B cell (primary cell): ENCODE measurements around the gene HAGH. TPM values are rescaled to one million over a fixed set of nuclear protein-coding genes. Genes with fewer than 3 reads are reported as not detected.

Experiments used
- ATAC-seq: fragments of 200-7000 bp; cut with Tn5 transposase; one replicate; pipeline ENCODE4 v1.10.0; 2021; ENCODE audit warnings: low read depth, mild to moderate bottlenecking, moderate number of reproducible peaks, moderate library complexity
- CTCF ChIA-PET: fragments of 350-600 bp; sonication (Branson Sonifier 250); formaldehyde crosslinking; loops from one replicate; lab custom pipeline; 2021; ENCODE audit warnings: antibody characterized with exemption, inconsistent platforms; lab: Charles Lee
- POLR2A ChIA-PET: fragments of 350-600 bp; sonication (Branson Sonifier 250); formaldehyde crosslinking; loops from one replicate; lab custom pipeline; 2021; ENCODE audit warnings: antibody characterized with exemption; lab: Charles Lee
- DNase-seq: peaks from one replicate; pipeline ENCODE4 v3.0.0; 2013
- H2AFZ ChIP-seq: 2 replicates; pipeline ENCODE4 v1.6.1; 2012; ENCODE audit warnings: mild to moderate bottlenecking, low read depth, low read length; ENCODE audit not compliant: insufficient read depth, poor library complexity, severe bottlenecking
- H3K27ac ChIP-seq, 2 donors: 1 replicate in 1 of 2; 2 replicates in 1 of 2; pipeline ENCODE4 v1.5.1; 2012 to 2013; ENCODE audit warnings: low read length in 2 of 2, mild to moderate bottlenecking in 2 of 2, moderate library complexity in 1 of 2
- H3K27me3 ChIP-seq, 4 experiments: fragments of 200-600 bp in 1 of 4; sonication (generic) in 1 of 4; replicated peaks in 1 of 4; 1 replicate in 2 of 4; 2 replicates in 2 of 4; pipeline versions ENCODE4 v1.6.1 to v1.7.0; 2013 to 2016; ENCODE audit warnings: low read length in 3 of 4, mild to moderate bottlenecking in 2 of 4, mixed read lengths in 1 of 4, moderate library complexity in 1 of 4; ENCODE audit not compliant: insufficient read depth in 4 of 4, control insufficient read depth in 3 of 4; ENCODE audit errors: control extremely low read depth in 1 of 4
- H3K36me3 ChIP-seq, 2 experiments: replicated peaks in 1 of 2; 1 replicate in 1 of 2; 2 replicates in 1 of 2; pipeline versions ENCODE4 v1.6.1 to v1.7.1; 2013; ENCODE audit warnings: low read length in 1 of 2; ENCODE audit not compliant: insufficient read depth in 2 of 2, control insufficient read depth in 1 of 2; ENCODE audit errors: control extremely low read depth in 1 of 2, extremely low read depth in 1 of 2
- H3K4me1 ChIP-seq, 2 donors: fragments of 200-600 bp in 1 of 2; sonication (generic) in 1 of 2; 1 replicate in 1 of 2; 2 replicates in 1 of 2; pipeline versions ENCODE4 v1.5.1 to v1.6.1; 2013 to 2017; ENCODE audit warnings: low read length in 2 of 2; ENCODE audit not compliant: control insufficient read depth in 2 of 2, insufficient read depth in 2 of 2
- H3K4me2 ChIP-seq: replicated peaks from 2 replicates; pipeline ENCODE3; 2012; ENCODE audit warnings: mild to moderate bottlenecking, low read depth, low read length; ENCODE audit not compliant: poor library complexity, severe bottlenecking
- H3K4me3 ChIP-seq, 5 experiments: fragments of 200-600 bp in 1 of 5; sonication (generic) in 1 of 5; 1 replicate in 3 of 5; 2 replicates in 2 of 5; pipeline versions ENCODE4 v1.5.1 to v1.7.0; 2011 to 2016; ENCODE audit warnings: low read length in 4 of 5, mild to moderate bottlenecking in 4 of 5, low read depth in 2 of 5, control low read depth in 1 of 5, moderate library complexity in 1 of 5; ENCODE audit not compliant: insufficient read depth in 1 of 5; ENCODE audit errors: control extremely low read depth in 1 of 5, extremely low read depth in 1 of 5
- H3K79me2 ChIP-seq: fragments of 200-600 bp; sonication (generic); one replicate; pipeline ENCODE4 v1.6.0; 2016; ENCODE audit warnings: low read length; ENCODE audit not compliant: control insufficient read depth, insufficient read depth
- H3K9ac ChIP-seq: fragments of 200-600 bp; sonication (generic); 2 replicates; pipeline ENCODE4 v1.6.1; 2017; ENCODE audit warnings: mild to moderate bottlenecking, low read length, moderate library complexity
- H3K9me3 ChIP-seq, 3 donors: one replicate each; pipeline versions ENCODE4 v1.6.1 to v1.7.1; 2013; ENCODE audit warnings: low read length in 2 of 3; ENCODE audit not compliant: control insufficient read depth in 2 of 3, insufficient read depth in 1 of 3; ENCODE audit errors: control extremely low read depth in 1 of 3
- H4K20me1 ChIP-seq: 2 replicates; pipeline ENCODE4 v1.6.0; 2012; ENCODE audit warnings: mild to moderate bottlenecking, low read length; ENCODE audit not compliant: insufficient read depth, control insufficient read depth, poor library complexity, severe bottlenecking
- H3K27ac Mint-ChIP-seq: one replicate; pipeline ENCODE4 v1.8.0; 2021; ENCODE audit warnings: mixed read lengths
- H3K27me3 Mint-ChIP-seq: one replicate; pipeline ENCODE4 v1.8.0; 2021; ENCODE audit warnings: mixed read lengths
- H3K4me1 Mint-ChIP-seq: one replicate; pipeline ENCODE4 v1.8.0; 2021; ENCODE audit warnings: mixed read lengths
- H3K4me3 Mint-ChIP-seq: one replicate; pipeline ENCODE4 v1.8.0; 2021; ENCODE audit warnings: mixed read lengths
- H3K9me3 Mint-ChIP-seq: one replicate; pipeline ENCODE4 v1.8.0; 2022; ENCODE audit warnings: mixed read lengths; ENCODE audit not compliant: insufficient read depth
- CTCF ChIP-seq: fragments of 200-600 bp; IDR thresholded peaks from one replicate; pipeline ENCODE4 v1.8.0; 2022; ENCODE audit warnings: antibody characterized with exemption, mild to moderate bottlenecking
- EZH2 ChIP-seq: IDR thresholded peaks from 2 replicates; pipeline ENCODE4 v1.6.1; 2012; ENCODE audit warnings: borderline replicate concordance, low read depth, mild to moderate bottlenecking, moderate library complexity, low read length; ENCODE audit not compliant: insufficient read depth, poor library complexity, severe bottlenecking
- WGBS: methylation state at CpG from one replicate; pipeline ENCODE4 v1.1.5; 2013; ENCODE audit warnings: missing lambda C conversion rate; ENCODE audit not compliant: insufficient coverage; 5-methylcytosine and 5-hydroxymethylcytosine counted together
- intact Hi-C: fragments of 100-400 bp; cut with micrococcal nuclease; formaldehyde crosslinking; loops from one replicate; pipeline ENCODE4 v1.10.0; 2022
- polyA plus RNA-seq: library from polyadenylated mRNA; depleted of rRNA; stranded (reverse); fragments of >200 nt; gene quantifications from 2 replicates; pipeline ENCODE4 v1.2.3, GENCODE V29; 2012
- total RNA-seq, 2 donors: library from RNA; stranded (reverse); fragments of 120-200 nt in 1 of 2; gene quantifications; 1 replicate in 1 of 2; 2 replicates in 1 of 2; pipeline versions ENCODE4 v1.2.3 to v1.2.4, GENCODE V29; 2013 to 2022

HAGH gene
- total and polyA plus RNA-seq, 2 donors (not counting 1 experiment from before 2014, with no cell fraction given): 50.6 to 74.2 TPM

GRCh38 chr16:1818204-1818872 lies 8.3 kb downstream of the HAGH start:
- Mint-ChIP-seq H3K27ac (no peak overlapping the region), H3K27me3 (no peaks in the 10 kb centered on the region), H3K4me3 (no peak overlapping the region), H3K4me1 (no peaks in the 10 kb centered on the region), H3K9me3 (no peaks in the 10 kb centered on the region)
- H3K4me1 ChIP-seq: no peaks in the 10 kb centered on the region
- intact Hi-C loops: no loop called here
- peaks cover 2 to 59% of the 10 kb centered on the region in 2 experiments for H3K36me3 ChIP-seq
- 98% methylated on average over 25 of the region's 27 CpGs for WGBS
- no peaks in the 10 kb centered on the region for H3K27me3 ChIP-seq
- no peak for ATAC-seq
- TF ChIP-seq CTCF (no peak), EZH2 (no peak)
- no peak for DNase-seq
- H3K4me2 ChIP-seq: no peak overlapping the region
- CTCF ChIA-PET: no interaction called here
- peaks cover 27% of the 10 kb centered on the region for H3K79me2 ChIP-seq
- peaks cover 34% of the 10 kb centered on the region for H4K20me1 ChIP-seq
- H3K27ac ChIP-seq: no peak overlapping the region
- H2AFZ ChIP-seq: no peak overlapping the region
- H3K9me3 ChIP-seq: no peaks in the 10 kb centered on the region
- POLR2A ChIA-PET: no interaction called here
- no peak overlapping the region for H3K9ac ChIP-seq
- no peak overlapping the region for H3K4me3 ChIP-seq

- TF ChIP-seq CTCF (no peak), EZH2 (no peak)
- H3K4me1 ChIP-seq: no peaks in the 10 kb centered on the region
- Mint-ChIP-seq H3K4me1 (no peaks in the 10 kb centered on the region), H3K27ac (no peak overlapping the region), H3K9me3 (no peaks in the 10 kb centered on the region), H3K27me3 (no peaks in the 10 kb centered on the region), H3K4me3 (no peak overlapping the region)
- peaks cover 2 to 65% of the 10 kb centered on the region in 2 experiments for H3K36me3 ChIP-seq
- intact Hi-C loops: no loop called here
- no peak for DNase-seq
- peaks cover 30% of the 10 kb centered on the region for H4K20me1 ChIP-seq
- no peak overlapping the region for H2AFZ ChIP-seq
- WGBS: 96% methylated on average over 17 of the region's 17 CpGs
- peaks cover 22% of the 10 kb centered on the region for H3K79me2 ChIP-seq
- no peak overlapping the region for H3K27ac ChIP-seq
- ChIA-PET POLR2A (no interaction called here), CTCF (no interaction called here)
- H3K4me3 ChIP-seq: no peak overlapping the region
- no peak for ATAC-seq
- no peaks in the 10 kb centered on the region for H3K9me3 ChIP-seq
- no peak overlapping the region for H3K9ac ChIP-seq
- H3K27me3 ChIP-seq: no peaks in the 10 kb centered on the region
- H3K4me2 ChIP-seq: no peak overlapping the region
Measured at GRCh38 chr16:1817716-1818115, 8.9 kb downstream of the HAGH start.
